ENCODE measurements around the gene TTLL11. TPM values are rescaled to one million over a fixed set of nuclear protein-coding genes. Genes with fewer than 3 reads are reported as not detected.
"Not testable (repeated sequence)": the region's sequence is repeated elsewhere in the genome, so short reads cannot be mapped to it uniquely, and the experiment has no call there.

The TTLL11 gene
- total and polyA plus RNA-seq, 9 donors: 14.2 to 29.3 (median 20.1) TPM

- Histone ChIP-seq H3K36me3 (ENCODE audit: control insufficient read depth, insufficient read depth, low read length) (peaks cover 9% of the 10 kb centered on the region), H3K27me3 (ENCODE audit: control insufficient read depth, insufficient read depth, low read length) (no peaks in the 10 kb centered on the region), H3K4me3 (ENCODE audit: low read length) (no peak overlapping the region), H3K9me3 (replicated peaks; ENCODE audit: control insufficient read depth, low read depth, low read length) (peaks cover 4% of the 10 kb centered on the region), H3K4me1 (ENCODE audit: control insufficient read depth, insufficient read depth, low read length) (peaks cover 5% of the 10 kb centered on the region), H3K27ac (ENCODE audit: low read length) (no peak overlapping the region)
- DNase-seq: no peak
- WGBS (ENCODE audit: insufficient coverage): 63% methylated on average over 4 of the region's 5 CpGs
Observed at GRCh38 chr9:121981118-121981883, 111.8 kb downstream of the TTLL11 start.

- not testable (repeated sequence) for H3K27ac ChIP-seq (ENCODE audit: low read length); H3K36me3 ChIP-seq (ENCODE audit: control insufficient read depth, insufficient read depth, low read length); H3K27me3 ChIP-seq (ENCODE audit: control insufficient read depth, insufficient read depth, low read length); DNase-seq; H3K4me1 ChIP-seq (ENCODE audit: control insufficient read depth, insufficient read depth, low read length); H3K4me3 ChIP-seq (ENCODE audit: low read length); H3K9me3 ChIP-seq (replicated peaks; ENCODE audit: control insufficient read depth, low read depth, low read length)
- no CpG with 5 or more reads among the region's 1 CpG for WGBS (ENCODE audit: insufficient coverage)
Observed at GRCh38 chr9:121980665-121981064, 112.4 kb downstream of the TTLL11 start.

GRCh38 chr9:121979736-121980135 lies 113.4 kb downstream of the TTLL11 start:
- DNase-seq: no peak
- Histone ChIP-seq H3K27me3 (ENCODE audit: control insufficient read depth, insufficient read depth, low read length) (no peaks in the 10 kb centered on the region), H3K4me1 (ENCODE audit: control insufficient read depth, insufficient read depth, low read length) (no peaks in the 10 kb centered on the region), H3K36me3 (ENCODE audit: control insufficient read depth, insufficient read depth, low read length) (peaks cover 6% of the 10 kb centered on the region), H3K27ac (ENCODE audit: low read length) (no peak overlapping the region), H3K4me3 (ENCODE audit: low read length) (no peak overlapping the region), H3K9me3 (replicated peaks; ENCODE audit: control insufficient read depth, low read depth, low read length) (peaks cover 4% of the 10 kb centered on the region)
- 63% methylated on average over 1 of the region's 1 CpG for WGBS (ENCODE audit: insufficient coverage)

GRCh38 chr9:121976751-121977150 lies 116.4 kb downstream of the TTLL11 start:
- DNase-seq: no peak
- peaks cover 3% of the 10 kb centered on the region for H3K9me3 ChIP-seq (replicated peaks; ENCODE audit: control insufficient read depth, low read depth, low read length)
- H3K4me1 ChIP-seq (ENCODE audit: control insufficient read depth, insufficient read depth, low read length): no peaks in the 10 kb centered on the region
- no peaks in the 10 kb centered on the region for H3K27me3 ChIP-seq (ENCODE audit: control insufficient read depth, insufficient read depth, low read length)
- H3K36me3 ChIP-seq (ENCODE audit: control insufficient read depth, insufficient read depth, low read length): peaks cover 6% of the 10 kb centered on the region
- no CpG with 5 or more reads among the region's 1 CpG for WGBS (ENCODE audit: insufficient coverage)
- no peak overlapping the region for H3K27ac ChIP-seq (ENCODE audit: low read length)
- no peak overlapping the region for H3K4me3 ChIP-seq (ENCODE audit: low read length)

- WGBS (ENCODE audit: insufficient coverage): 66% methylated on average over 5 of the region's 6 CpGs
- DNase-seq: no peak
- no peaks in the 10 kb centered on the region for H3K4me1 ChIP-seq (ENCODE audit: control insufficient read depth, insufficient read depth, low read length)
- no peak overlapping the region for H3K4me3 ChIP-seq (ENCODE audit: low read length)
- no peak overlapping the region for H3K27ac ChIP-seq (ENCODE audit: low read length)
- H3K9me3 ChIP-seq (replicated peaks; ENCODE audit: control insufficient read depth, low read depth, low read length): no peaks in the 10 kb centered on the region
- H3K36me3 ChIP-seq (ENCODE audit: control insufficient read depth, insufficient read depth, low read length): peaks cover 6% of the 10 kb centered on the region
- H3K27me3 ChIP-seq (ENCODE audit: control insufficient read depth, insufficient read depth, low read length): no peaks in the 10 kb centered on the region
Observed at GRCh38 chr9:121975801-121976277, 117.3 kb downstream of the TTLL11 start.

GRCh38 chr9:121974421-121974820 lies 118.7 kb downstream of the TTLL11 start:
- Histone ChIP-seq H3K27ac (ENCODE audit: low read length) (no peak overlapping the region), H3K9me3 (replicated peaks; ENCODE audit: control insufficient read depth, low read depth, low read length) (no peaks in the 10 kb centered on the region), H3K27me3 (ENCODE audit: control insufficient read depth, insufficient read depth, low read length) (no peaks in the 10 kb centered on the region), H3K36me3 (ENCODE audit: control insufficient read depth, insufficient read depth, low read length) (peaks cover 6% of the 10 kb centered on the region), H3K4me3 (ENCODE audit: low read length) (no peak overlapping the region), H3K4me1 (ENCODE audit: control insufficient read depth, insufficient read depth, low read length) (no peaks in the 10 kb centered on the region)
- DNase-seq: no peak

GRCh38 chr9:121972501-121972981 lies 120.6 kb downstream of the TTLL11 start:
- no peak for DNase-seq
- Histone ChIP-seq H3K27me3 (ENCODE audit: control insufficient read depth, insufficient read depth, low read length) (no peaks in the 10 kb centered on the region), H3K9me3 (replicated peaks; ENCODE audit: control insufficient read depth, low read depth, low read length) (no peaks in the 10 kb centered on the region), H3K27ac (ENCODE audit: low read length) (no peak overlapping the region), H3K36me3 (ENCODE audit: control insufficient read depth, insufficient read depth, low read length) (peaks cover 8% of the 10 kb centered on the region), H3K4me1 (ENCODE audit: control insufficient read depth, insufficient read depth, low read length) (no peaks in the 10 kb centered on the region), H3K4me3 (ENCODE audit: low read length) (no peak overlapping the region)
- WGBS (ENCODE audit: insufficient coverage): 93% methylated on average over 4 of the region's 7 CpGs

GRCh38 chr9:121968056-121968455 lies 125.1 kb downstream of the TTLL11 start:
- Histone ChIP-seq H3K9me3 (replicated peaks; ENCODE audit: control insufficient read depth, low read depth, low read length) (no peaks in the 10 kb centered on the region), H3K4me3 (ENCODE audit: low read length) (no peak overlapping the region), H3K36me3 (ENCODE audit: control insufficient read depth, insufficient read depth, low read length) (peaks cover 2% of the 10 kb centered on the region), H3K27me3 (ENCODE audit: control insufficient read depth, insufficient read depth, low read length) (no peaks in the 10 kb centered on the region), H3K27ac (ENCODE audit: low read length) (no peak overlapping the region), H3K4me1 (ENCODE audit: control insufficient read depth, insufficient read depth, low read length) (no peaks in the 10 kb centered on the region)
- no peak for DNase-seq
- WGBS (ENCODE audit: insufficient coverage): 50% methylated on average over 2 of the region's 8 CpGs

GRCh38 chr9:121966706-121967105 lies 126.4 kb downstream of the TTLL11 start:
- H3K9me3 ChIP-seq (replicated peaks; ENCODE audit: control insufficient read depth, low read depth, low read length): no peaks in the 10 kb centered on the region
- no peak overlapping the region for H3K27ac ChIP-seq (ENCODE audit: low read length)
- peaks cover 2% of the 10 kb centered on the region for H3K36me3 ChIP-seq (ENCODE audit: control insufficient read depth, insufficient read depth, low read length)
- no peaks in the 10 kb centered on the region for H3K4me1 ChIP-seq (ENCODE audit: control insufficient read depth, insufficient read depth, low read length)
- no peak for DNase-seq
- no peaks in the 10 kb centered on the region for H3K27me3 ChIP-seq (ENCODE audit: control insufficient read depth, insufficient read depth, low read length)
- no peak overlapping the region for H3K4me3 ChIP-seq (ENCODE audit: low read length)
- WGBS (ENCODE audit: insufficient coverage): 60% methylated on average over 1 of the region's 1 CpG

GRCh38 chr9:121963528-121963995 lies 129.5 kb downstream of the TTLL11 start:
- H3K4me1 ChIP-seq (ENCODE audit: control insufficient read depth, insufficient read depth, low read length): no peaks in the 10 kb centered on the region
- no peaks in the 10 kb centered on the region for H3K9me3 ChIP-seq (replicated peaks; ENCODE audit: control insufficient read depth, low read depth, low read length)
- 53% methylated on average over 6 of the region's 8 CpGs for WGBS (ENCODE audit: insufficient coverage)
- no peaks in the 10 kb centered on the region for H3K27me3 ChIP-seq (ENCODE audit: control insufficient read depth, insufficient read depth, low read length)
- H3K36me3 ChIP-seq (ENCODE audit: control insufficient read depth, insufficient read depth, low read length): no peaks in the 10 kb centered on the region
- no peak overlapping the region for H3K27ac ChIP-seq (ENCODE audit: low read length)
- DNase-seq: no peak
- no peak overlapping the region for H3K4me3 ChIP-seq (ENCODE audit: low read length)
